Small intestine (tissue), 16 donors: Measurements from ENCODE around the gene CLIP4. TPM values are rescaled to one million over a fixed set of nuclear protein-coding genes. Genes with fewer than 3 reads are reported as not detected.

Source experiments
- DNase-seq, 2 donors: peaks; one replicate each; pipeline versions ENCODE4 v3.0.0 to v3.0.0-alpha.2; 2013
- FAIRE-seq: peaks from 2 replicates; lab custom pipeline; 2012; peaks lifted over from hg19 to GRCh38; lab: Jason Lieb, UNC
- H3K27ac ChIP-seq, 3 donors: one replicate each; pipeline ENCODE4 v1.5.1; 2013; ENCODE audit warnings: low read length in 2 of 3, mild to moderate bottlenecking in 2 of 3, control low read depth in 1 of 3, inconsistent platforms in 1 of 3, low read depth in 1 of 3, moderate library complexity in 1 of 3
- H3K27me3 ChIP-seq, 3 donors: one replicate each; pipeline ENCODE4 v1.6.1; 2013; ENCODE audit warnings: low read length in 3 of 3, inconsistent platforms in 1 of 3; ENCODE audit not compliant: control insufficient read depth in 3 of 3, insufficient read depth in 3 of 3
- H3K36me3 ChIP-seq, 3 donors: one replicate each; pipeline ENCODE4 v1.6.1; 2013; ENCODE audit warnings: low read length in 3 of 3, inconsistent platforms in 1 of 3, low read depth in 1 of 3, mild to moderate bottlenecking in 1 of 3, moderate library complexity in 1 of 3; ENCODE audit not compliant: control insufficient read depth in 3 of 3, insufficient read depth in 2 of 3
- H3K4me1 ChIP-seq, 3 donors: one replicate each; pipeline ENCODE4 v1.6.1; 2013; ENCODE audit warnings: low read length in 2 of 3, inconsistent platforms in 1 of 3, low read depth in 1 of 3, mild to moderate bottlenecking in 1 of 3, moderate library complexity in 1 of 3; ENCODE audit not compliant: control insufficient read depth in 3 of 3, insufficient read depth in 2 of 3
- H3K4me3 ChIP-seq, 3 donors: one replicate each; pipeline ENCODE4 v1.5.1; 2013; ENCODE audit warnings: low read length in 3 of 3, control low read depth in 1 of 3, inconsistent platforms in 1 of 3, low read depth in 1 of 3, mild to moderate bottlenecking in 1 of 3, moderate library complexity in 1 of 3
- H3K9me3 ChIP-seq, 2 donors: one replicate each; pipeline ENCODE4 v1.6.1; 2013; ENCODE audit warnings: low read depth in 1 of 2, low read length in 1 of 2; ENCODE audit not compliant: control insufficient read depth in 2 of 2, insufficient read depth in 1 of 2
- WGBS, 3 donors: extraction: QIAGEN DNeasy Blood & Tissue Kit; methylation state at CpG; one replicate each; pipeline ENCODE4 v1.1.7; 2013; 5-methylcytosine and 5-hydroxymethylcytosine counted together
- long read RNA-seq, 10 donors: transcript quantifications; one replicate each; lab custom pipeline, GENCODE V29; 2026
- polyA plus RNA-seq, 4 donors: library from polyadenylated mRNA; stranded (reverse) in 3 of 4; unstranded in 1 of 4; fragments of 200-250 nt in 3 of 4; fragments of 120-200 nt in 1 of 4; gene quantifications; one replicate each; pipeline versions ENCODE4 v1.2.1 to v1.2.3, GENCODE V29; 2013
- donor health status: healthy with polysubstance abuse.
- donor health status: control.
- donor health status: control.
- donor health status: Bipolar disorder and iron deficiency.
- donor health status: healthy.

CLIP4 gene
- polyA plus RNA-seq: 1 to 10 TPM in 2 of 4 donors, under 1 TPM in 2; 0.52 to 5.8 (median 1.1) TPM
- long read RNA-seq, donor 1: 0 reads
- long read RNA-seq, donor 2: 0 reads
- long read RNA-seq, donor 3: 0 reads
- long read RNA-seq, donor 4: 0 reads
- long read RNA-seq, donor 5: 0 reads
- long read RNA-seq, donor 6: 0 reads
- long read RNA-seq, donor 7: 0 reads
- long read RNA-seq, donor 8: 0 reads
- long read RNA-seq, donor 9: 0 reads
- long read RNA-seq, donor 10, full-length matches to known transcripts: 1 of 1 reads
- long read RNA-seq, donor 10, partial matches to known transcripts: 0 of 1 reads
- long read RNA-seq, donor 10, other reads (novel, unspliced or antisense): 0 of 1 reads

DNA sequence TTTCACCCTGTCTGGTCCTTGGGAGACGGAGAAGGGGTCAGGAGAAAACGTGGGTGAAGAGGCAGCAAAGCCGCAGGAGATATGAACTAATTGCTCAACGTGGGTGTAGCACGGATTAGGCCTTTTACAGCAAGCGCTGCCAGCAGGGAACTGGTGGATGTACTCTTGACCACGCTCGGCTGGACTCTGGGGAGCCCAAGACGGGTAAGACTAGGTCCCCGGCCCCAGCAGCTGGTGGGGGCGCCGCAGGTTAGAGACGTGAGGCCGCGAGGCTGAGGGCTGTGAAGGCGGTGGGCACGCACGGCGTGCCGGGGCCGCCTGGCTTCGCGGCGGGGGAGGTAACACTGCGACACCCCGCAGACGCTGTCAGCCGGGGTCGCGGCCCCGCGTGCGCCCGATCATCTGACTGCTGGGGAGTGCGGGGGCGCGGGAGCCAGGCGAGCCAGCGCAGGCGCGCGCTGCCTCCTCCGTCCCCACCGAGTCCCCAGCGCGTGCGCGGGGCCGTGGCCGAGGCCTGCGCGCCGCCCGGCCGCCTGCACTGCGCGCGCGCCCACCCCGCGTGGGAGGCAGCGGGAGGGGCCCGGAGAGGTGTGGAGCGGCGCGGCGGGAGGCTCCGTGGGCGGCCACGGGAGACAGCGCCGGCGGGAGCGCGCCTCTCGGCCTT is at the start of gene CLIP4:
Gene CLIP4, plus strand, starts transcription at position 470 of the 664 bp plus-strand sequence. CDS start 5,974 bp downstream, outside the sequence.
- FAIRE-seq (no peak), DNase-seq (peak; percentile 14 to 18)
- Histone ChIP-seq H3K9me3 (no peaks in the 10 kb centered on the region), H3K36me3 (no peaks in the 10 kb centered on the region), H3K27ac (peak within 1 kb of the TSS; percentile 42 to 95 (median 67)), H3K27me3 (peaks cover 0 to 29% (median 2%) of the 10 kb centered on the region in 3 donors), H3K4me3 (peak within 1 kb of the TSS; percentile 43 to 60 (median 54)), H3K4me1 (peaks cover 0 to 2% (median 0%) of the 10 kb centered on the region in 3 donors)
- WGBS, 3 donors: 2 to 7% (median 5%) methylated on average over 51 to 76 of the region's 76 CpGs

DNA sequence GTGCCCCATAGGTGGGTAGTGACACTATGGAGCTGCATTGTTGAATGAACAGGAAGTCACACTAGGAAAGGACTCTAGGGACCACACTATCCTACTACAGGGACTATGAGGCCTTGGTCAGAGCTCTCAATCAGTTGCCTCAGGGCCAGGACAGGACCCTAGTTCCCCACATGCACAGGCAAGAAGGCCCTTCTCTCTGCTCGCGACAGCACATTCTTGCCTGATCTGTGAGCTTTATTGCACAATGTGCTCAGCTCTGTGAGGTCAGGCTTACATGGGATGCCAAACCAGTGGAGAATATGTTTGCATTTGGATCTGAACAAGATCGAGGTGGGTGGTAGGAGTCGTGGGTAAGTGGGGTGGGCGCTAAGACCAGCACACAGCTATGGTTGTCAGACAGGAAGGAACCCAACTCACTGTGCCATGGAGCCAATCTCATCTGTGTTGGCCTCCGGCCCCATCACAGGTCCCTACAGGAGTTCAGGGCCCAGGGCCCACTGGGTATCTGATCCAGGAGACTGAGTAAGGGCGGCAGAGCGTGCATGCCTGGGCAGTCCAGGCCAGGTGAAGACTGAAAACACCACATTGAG is 48.8 kb upstream of the CLIP4 start:
- no peak overlapping the region for H3K4me3 ChIP-seq
- FAIRE-seq: no peak
- H3K36me3 ChIP-seq: no peaks in the 10 kb centered on the region
- peak overlapping the region in 1 of 3 donors; percentile 22 for H3K27ac ChIP-seq
- no peaks in the 10 kb centered on the region for H3K27me3 ChIP-seq
- DNase-seq: no peak
- no peaks in the 10 kb centered on the region for H3K9me3 ChIP-seq
- H3K4me1 ChIP-seq: no peaks in the 10 kb centered on the region
- 90 to 91% (median 91%) methylated on average over 8 of the region's 8 CpGs for WGBS, 3 donors

GRCh38 chr2:29066997-29067605 is 48.1 kb upstream of the CLIP4 start:
- no peak overlapping the region for H3K4me3 ChIP-seq
- DNase-seq (no peak), FAIRE-seq (no peak)
- H3K36me3 ChIP-seq: no peaks in the 10 kb centered on the region
- WGBS, 3 donors: 24 to 42% (median 34%) methylated on average over 7 of the region's 7 CpGs
- no peaks in the 10 kb centered on the region for H3K9me3 ChIP-seq
- no peaks in the 10 kb centered on the region for H3K4me1 ChIP-seq
- no peaks in the 10 kb centered on the region for H3K27me3 ChIP-seq
- H3K27ac ChIP-seq: no peak overlapping the region

DNA sequence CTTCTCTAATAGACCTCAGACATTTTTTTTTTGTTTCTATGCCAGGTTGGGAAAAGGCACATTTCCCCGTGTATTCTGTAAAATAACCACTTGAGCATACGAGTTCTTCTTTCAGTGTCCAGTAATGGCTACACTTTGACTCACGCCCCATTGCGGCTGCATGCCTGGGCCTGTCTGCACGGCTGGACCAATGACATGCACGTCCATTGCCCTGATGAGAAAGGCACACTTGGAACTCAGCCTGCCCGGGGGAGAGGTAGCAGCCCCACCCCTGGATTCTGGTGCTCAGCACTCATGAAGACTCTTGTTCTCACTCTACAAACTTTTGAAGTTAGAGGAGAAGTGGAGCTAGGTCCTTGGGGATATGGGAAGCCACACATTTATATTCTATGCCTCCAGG is 46.7 kb upstream of the CLIP4 start:
- Histone ChIP-seq H3K27ac (no peak overlapping the region), H3K36me3 (no peaks in the 10 kb centered on the region), H3K4me1 (no peaks in the 10 kb centered on the region), H3K27me3 (no peaks in the 10 kb centered on the region), H3K9me3 (no peaks in the 10 kb centered on the region), H3K4me3 (no peak overlapping the region)
- no peak for FAIRE-seq
- 80 to 87% (median 81%) methylated on average over 7 of the region's 7 CpGs for WGBS, 3 donors
- DNase-seq: no peak

GRCh38 chr2:29070526-29070925 is 44.7 kb upstream of the CLIP4 start:
- no peak overlapping the region for H3K27ac ChIP-seq
- WGBS, 3 donors: 80 to 94% (median 88%) methylated on average over 12 of the region's 12 CpGs
- H3K4me1 ChIP-seq: no peaks in the 10 kb centered on the region
- DNase-seq (no peak), FAIRE-seq (no peak)
- no peaks in the 10 kb centered on the region for H3K27me3 ChIP-seq
- H3K9me3 ChIP-seq: no peaks in the 10 kb centered on the region
- no peak overlapping the region for H3K4me3 ChIP-seq
- no peaks in the 10 kb centered on the region for H3K36me3 ChIP-seq

- no peak for DNase-seq
- Histone ChIP-seq H3K9me3 (no peaks in the 10 kb centered on the region), H3K4me1 (no peaks in the 10 kb centered on the region), H3K27ac (no peak overlapping the region), H3K27me3 (no peaks in the 10 kb centered on the region), H3K4me3 (no peak overlapping the region), H3K36me3 (no peaks in the 10 kb centered on the region)
- FAIRE-seq: no peak
- 79 to 87% (median 81%) methylated on average over 19 of the region's 19 CpGs for WGBS, 3 donors
Measured at GRCh38 chr2:29071032-29071975, 43.9 kb upstream of the CLIP4 start.

DNA sequence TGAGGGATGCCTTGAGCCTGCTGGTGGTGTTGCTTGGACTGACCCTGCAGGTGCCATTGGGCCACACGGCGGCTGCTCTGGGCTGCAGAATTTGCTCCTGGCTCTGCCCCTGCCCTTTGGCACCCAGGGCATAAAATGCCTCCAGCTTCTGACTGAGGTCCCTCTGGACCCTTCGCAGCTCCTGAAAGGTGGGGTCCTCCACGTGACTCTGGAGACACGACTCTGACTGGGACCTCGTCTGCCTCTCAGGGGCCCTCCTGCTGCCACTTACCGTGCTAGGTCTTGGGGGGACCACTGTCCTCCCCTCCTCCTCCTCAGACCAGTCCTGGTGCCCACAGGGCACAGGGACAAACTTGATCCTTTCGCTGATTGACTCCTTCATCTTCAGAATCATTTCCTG is 43.0 kb upstream of the CLIP4 start:
- 76 to 85% (median 83%) methylated on average over 8 of the region's 8 CpGs for WGBS, 3 donors
- Histone ChIP-seq H3K9me3 (no peaks in the 10 kb centered on the region), H3K27me3 (no peaks in the 10 kb centered on the region), H3K36me3 (no peaks in the 10 kb centered on the region), H3K4me1 (no peaks in the 10 kb centered on the region), H3K27ac (no peak overlapping the region), H3K4me3 (no peak overlapping the region)
- DNase-seq: no peak
- no peak for FAIRE-seq
